ENCODE results near the gene TSKU. TPM values are rescaled to one million over a fixed set of nuclear protein-coding genes. Genes with fewer than 3 reads are reported as not detected.

Gene TSKU
- total RNA-seq, 2 donors from 2014 or later, result not detected

GRCh38 chr11:76769645-76770586, 13.2 kb upstream of the TSKU start:
- H3K4me1 Mint-ChIP-seq, result peaks cover 32% of the 10 kb centered on the region
- no peak overlapping the region for H3K4me3 Mint-ChIP-seq

DNA sequence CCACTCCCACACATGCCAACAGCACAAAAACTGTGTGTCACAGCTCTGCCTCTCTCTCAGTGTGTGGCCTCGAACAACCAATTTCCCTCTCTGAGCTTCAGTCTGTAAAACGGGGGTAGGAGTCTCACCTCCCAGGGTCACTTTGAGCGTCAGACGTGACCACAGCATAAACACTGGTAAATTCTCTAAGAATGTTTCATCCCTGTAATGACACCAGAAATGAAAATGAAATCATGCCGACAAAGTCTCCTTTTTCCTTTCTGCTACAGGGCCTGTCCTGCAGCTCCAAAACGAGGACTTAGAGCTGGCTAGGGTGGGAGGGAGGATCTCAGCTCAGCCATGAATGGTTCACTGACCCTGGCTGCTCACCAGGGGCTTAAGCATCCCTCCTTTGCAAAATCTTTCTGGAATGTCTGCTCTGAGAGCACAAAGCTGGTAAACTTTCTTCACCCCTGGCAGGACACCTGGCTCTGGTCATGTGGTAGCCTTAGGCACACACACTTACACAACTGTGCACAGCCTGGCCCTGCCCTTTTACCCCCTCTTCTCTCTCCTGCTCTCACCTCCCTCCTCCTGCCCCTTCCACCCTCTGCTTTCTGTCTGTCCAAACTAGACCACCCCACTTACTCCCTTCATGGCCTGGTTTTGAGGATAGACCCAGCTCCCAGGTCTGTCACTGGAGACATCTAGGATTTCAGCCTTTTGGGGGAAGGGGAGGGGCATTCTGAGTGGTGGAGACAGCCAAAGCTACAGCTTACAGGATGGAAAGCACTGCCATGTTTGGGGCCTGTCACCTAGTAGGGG, 12.3 kb upstream of the TSKU start:
- DNase-seq (no peak), ATAC-seq (no peak)
- Mint-ChIP-seq H3K27me3 (no peaks in the 10 kb centered on the region), H3K4me1 (peaks cover 30% of the 10 kb centered on the region), H3K4me3 (no peak overlapping the region), H3K27ac (peak overlapping the region; percentile 59), H3K36me3 (ENCODE audit: low read depth) (peaks cover 2% of the 10 kb centered on the region)
- H3K9me3 ChIP-seq (ENCODE audit: control insufficient read depth, low read length, poor library complexity, severe bottlenecking), result no peaks in the 10 kb centered on the region

More at GRCh38 chr11:76769645-76770586, 13.2 kb upstream of the TSKU start:
- H3K27ac Mint-ChIP-seq, result peak overlapping the region; percentile 59
- ATAC-seq (no peak), DNase-seq (no peak)
- H3K9me3 ChIP-seq (ENCODE audit: control insufficient read depth, low read length, poor library complexity, severe bottlenecking), result no peaks in the 10 kb centered on the region
- peaks cover 2% of the 10 kb centered on the region for H3K36me3 Mint-ChIP-seq (ENCODE audit: low read depth)
- no peaks in the 10 kb centered on the region for H3K27me3 Mint-ChIP-seq

- peaks cover 30% of the 10 kb centered on the region for H3K4me1 Mint-ChIP-seq
- no peak overlapping the region for H3K4me3 Mint-ChIP-seq
- H3K27me3 Mint-ChIP-seq, result no peaks in the 10 kb centered on the region
Measured at GRCh38 chr11:76771446-76772099, 11.6 kb upstream of the TSKU start.

DNA sequence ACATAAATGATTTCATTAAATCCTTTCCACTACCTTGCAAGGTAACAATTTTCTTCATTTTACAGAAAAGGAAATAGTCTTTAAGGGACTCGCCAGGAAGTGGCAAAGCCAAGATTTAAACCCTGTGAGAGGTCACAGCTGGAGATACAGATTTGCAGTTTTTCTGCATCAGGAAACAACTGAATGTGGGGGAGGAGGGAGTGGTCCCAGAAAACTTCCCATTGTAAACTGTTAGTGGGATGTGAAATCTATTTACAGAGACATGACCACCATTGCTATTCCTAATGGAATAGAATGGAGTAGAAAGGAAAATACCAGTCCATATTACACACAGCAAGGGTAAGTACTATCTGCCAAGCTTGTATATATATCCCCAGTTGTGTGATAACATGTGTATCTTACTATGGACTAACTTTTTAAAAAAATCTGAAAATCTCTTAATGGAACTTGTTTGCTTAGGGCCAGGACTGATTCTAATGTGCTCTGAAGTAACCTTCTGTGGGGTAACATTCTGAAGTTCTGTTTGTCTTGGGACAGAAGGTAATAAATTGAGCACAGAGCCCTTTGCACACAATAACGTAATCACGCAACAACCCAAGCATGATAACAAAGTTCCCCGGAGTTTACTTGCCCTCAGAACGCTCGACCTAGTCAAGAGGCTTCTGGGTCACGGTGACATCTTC, 10.9 kb upstream of the TSKU start:
- no peak for ATAC-seq
- H3K27ac Mint-ChIP-seq, result no peak overlapping the region

More at GRCh38 chr11:76771446-76772099, 11.6 kb upstream of the TSKU start:
- H3K27ac Mint-ChIP-seq, result peak overlapping the region; percentile 59
- peaks cover 5% of the 10 kb centered on the region for H3K9me3 ChIP-seq (ENCODE audit: control insufficient read depth, low read length, poor library complexity, severe bottlenecking)
- ATAC-seq (no peak), DNase-seq (no peak)
- peaks cover 2% of the 10 kb centered on the region for H3K36me3 Mint-ChIP-seq (ENCODE audit: low read depth)

DNA sequence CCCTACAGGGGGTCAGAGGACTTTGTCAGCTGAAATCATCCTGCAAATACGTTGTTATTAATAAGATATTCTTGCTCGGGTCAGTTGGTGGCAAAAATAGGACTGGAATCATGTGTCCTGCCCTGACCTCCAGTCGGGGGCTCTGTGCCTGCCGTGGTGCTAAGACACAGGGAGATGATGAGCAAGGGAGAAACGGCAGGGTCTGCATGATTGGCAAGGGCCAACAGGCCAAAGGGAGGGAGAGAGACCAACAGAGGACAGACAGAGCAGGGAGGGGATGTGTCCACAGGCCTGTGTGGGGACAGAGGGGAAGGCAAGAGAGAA, 10.4 kb upstream of the TSKU start:
- no peaks in the 10 kb centered on the region for H3K27me3 Mint-ChIP-seq
- DNase-seq (no peak), ATAC-seq (no peak)
- peaks cover 2% of the 10 kb centered on the region for H3K36me3 Mint-ChIP-seq (ENCODE audit: low read depth)
- no peak overlapping the region for H3K27ac Mint-ChIP-seq
- no peak overlapping the region for H3K4me3 Mint-ChIP-seq
- H3K4me1 Mint-ChIP-seq, result peaks cover 22% of the 10 kb centered on the region
- peaks cover 5% of the 10 kb centered on the region for H3K9me3 ChIP-seq (ENCODE audit: control insufficient read depth, low read length, poor library complexity, severe bottlenecking)

More for the DNA sequence above, 10.9 kb upstream of the TSKU start:
- H3K4me3 Mint-ChIP-seq, result no peak overlapping the region
- peaks cover 24% of the 10 kb centered on the region for H3K4me1 Mint-ChIP-seq
- peaks cover 5% of the 10 kb centered on the region for H3K9me3 ChIP-seq (ENCODE audit: control insufficient read depth, low read length, poor library complexity, severe bottlenecking)
- peaks cover 2% of the 10 kb centered on the region for H3K36me3 Mint-ChIP-seq (ENCODE audit: low read depth)
- H3K27me3 Mint-ChIP-seq, result no peaks in the 10 kb centered on the region
- DNase-seq, result no peak

- no peak overlapping the region for H3K4me3 Mint-ChIP-seq
- peaks cover 2% of the 10 kb centered on the region for H3K36me3 Mint-ChIP-seq (ENCODE audit: low read depth)
- H3K27me3 Mint-ChIP-seq, result peaks cover 9% of the 10 kb centered on the region
- ATAC-seq (no peak), DNase-seq (no peak)
- peaks cover 11% of the 10 kb centered on the region for H3K4me1 Mint-ChIP-seq
- H3K27ac Mint-ChIP-seq, result no peak overlapping the region
- peaks cover 8% of the 10 kb centered on the region for H3K9me3 ChIP-seq (ENCODE audit: control insufficient read depth, low read length, poor library complexity, severe bottlenecking)
Measured at GRCh38 chr11:76773921-76774361, 9.2 kb upstream of the TSKU start.

DNA sequence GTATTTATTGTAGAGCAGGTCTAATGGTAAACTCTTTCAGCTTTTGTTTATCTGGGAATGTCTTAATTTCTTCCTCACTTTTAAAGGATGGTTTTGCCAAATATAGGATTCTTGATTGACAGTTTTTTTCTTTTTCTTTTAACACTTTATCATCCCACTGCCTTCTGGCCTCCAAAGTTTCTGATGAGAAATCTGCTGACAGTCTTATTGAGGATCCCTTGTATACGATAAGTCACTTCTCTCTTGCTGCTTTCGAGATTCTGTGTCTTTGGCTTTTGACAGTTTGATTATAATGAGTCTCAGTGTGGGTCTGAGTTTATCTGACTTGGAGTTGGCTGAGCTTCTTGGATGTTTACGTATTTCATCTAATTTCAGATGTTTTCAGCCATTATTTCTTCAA, 6.7 kb upstream of the TSKU start:
- H3K9me3 ChIP-seq (ENCODE audit: control insufficient read depth, low read length, poor library complexity, severe bottlenecking), result peaks cover 8% of the 10 kb centered on the region
- H3K4me1 Mint-ChIP-seq, result peaks cover 5% of the 10 kb centered on the region
- ATAC-seq (no peak), DNase-seq (no peak)
- no peak overlapping the region for H3K27ac Mint-ChIP-seq
- H3K27me3 Mint-ChIP-seq, result peaks cover 22% of the 10 kb centered on the region
- peaks cover 2% of the 10 kb centered on the region for H3K36me3 Mint-ChIP-seq (ENCODE audit: low read depth)
- H3K4me3 Mint-ChIP-seq, result no peak overlapping the region

- H3K4me3 Mint-ChIP-seq, result no peak overlapping the region
- ATAC-seq (no peak), DNase-seq (no peak)
- H3K27ac Mint-ChIP-seq, result no peak overlapping the region
- H3K36me3 Mint-ChIP-seq (ENCODE audit: low read depth), result peaks cover 2% of the 10 kb centered on the region
- no peaks in the 10 kb centered on the region for H3K4me1 Mint-ChIP-seq
- peaks cover 23% of the 10 kb centered on the region for H3K27me3 Mint-ChIP-seq
- H3K9me3 ChIP-seq (ENCODE audit: control insufficient read depth, low read length, poor library complexity, severe bottlenecking), result peaks cover 8% of the 10 kb centered on the region
Measured at GRCh38 chr11:76777305-76777704, 5.9 kb upstream of the TSKU start.

DNA sequence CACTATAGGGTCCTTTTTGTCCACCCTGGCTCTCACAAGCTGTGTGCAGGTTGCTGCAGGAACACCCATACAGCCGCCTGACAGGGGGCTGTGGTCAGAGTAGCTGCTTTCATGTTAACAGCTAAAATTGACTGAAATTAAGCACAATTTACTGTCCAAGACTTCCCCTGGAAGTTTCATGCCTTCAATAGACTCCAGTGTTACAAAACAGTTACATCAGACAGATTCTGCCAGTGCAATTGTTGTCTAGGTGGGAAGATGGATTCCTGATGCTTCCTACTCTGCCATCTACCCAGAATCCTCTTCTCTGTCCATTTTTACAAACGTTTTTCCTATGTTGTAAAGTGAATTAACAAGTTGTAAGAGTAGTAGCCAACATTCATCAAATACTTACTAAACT, 5.3 kb upstream of the TSKU start:
- H3K27ac Mint-ChIP-seq, result no peak overlapping the region
- H3K4me1 Mint-ChIP-seq, result peaks cover 5% of the 10 kb centered on the region
- H3K27me3 Mint-ChIP-seq, result peaks cover 29% of the 10 kb centered on the region
- no peak overlapping the region for H3K4me3 Mint-ChIP-seq
- H3K9me3 ChIP-seq (ENCODE audit: control insufficient read depth, low read length, poor library complexity, severe bottlenecking), result peaks cover 8% of the 10 kb centered on the region
- no peak for ATAC-seq
- H3K36me3 Mint-ChIP-seq (ENCODE audit: low read depth), result peaks cover 6% of the 10 kb centered on the region
- DNase-seq, result no peak

DNA sequence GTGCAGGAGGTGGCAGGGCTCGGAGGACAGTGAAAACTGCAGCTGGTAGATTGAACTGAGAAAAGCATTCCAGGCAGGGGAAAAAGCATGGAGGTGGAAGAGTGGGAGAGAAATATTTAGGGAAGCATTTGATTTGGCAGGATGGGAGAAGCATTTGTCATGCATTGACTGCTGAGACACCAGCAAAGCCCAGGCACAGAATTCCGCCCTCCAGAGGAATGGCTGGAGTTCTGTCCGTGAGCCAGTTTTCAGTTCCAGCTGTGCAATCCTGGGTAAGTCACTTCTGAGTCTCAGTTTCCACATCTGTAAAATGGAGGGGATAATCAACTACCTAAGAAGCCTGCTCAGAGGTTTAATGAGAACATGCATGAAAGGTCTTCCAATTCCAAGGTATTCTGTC, 4.3 kb upstream of the TSKU start:
- DNase-seq, result no peak
- H3K9me3 ChIP-seq (ENCODE audit: control insufficient read depth, low read length, poor library complexity, severe bottlenecking), result peaks cover 8% of the 10 kb centered on the region
- Mint-ChIP-seq H3K36me3 (ENCODE audit: low read depth) (peaks cover 6% of the 10 kb centered on the region), H3K27ac (no peak overlapping the region), H3K27me3 (peaks cover 29% of the 10 kb centered on the region), H3K4me1 (peaks cover 5% of the 10 kb centered on the region), H3K4me3 (no peak overlapping the region)
- ATAC-seq, result no peak

DNA sequence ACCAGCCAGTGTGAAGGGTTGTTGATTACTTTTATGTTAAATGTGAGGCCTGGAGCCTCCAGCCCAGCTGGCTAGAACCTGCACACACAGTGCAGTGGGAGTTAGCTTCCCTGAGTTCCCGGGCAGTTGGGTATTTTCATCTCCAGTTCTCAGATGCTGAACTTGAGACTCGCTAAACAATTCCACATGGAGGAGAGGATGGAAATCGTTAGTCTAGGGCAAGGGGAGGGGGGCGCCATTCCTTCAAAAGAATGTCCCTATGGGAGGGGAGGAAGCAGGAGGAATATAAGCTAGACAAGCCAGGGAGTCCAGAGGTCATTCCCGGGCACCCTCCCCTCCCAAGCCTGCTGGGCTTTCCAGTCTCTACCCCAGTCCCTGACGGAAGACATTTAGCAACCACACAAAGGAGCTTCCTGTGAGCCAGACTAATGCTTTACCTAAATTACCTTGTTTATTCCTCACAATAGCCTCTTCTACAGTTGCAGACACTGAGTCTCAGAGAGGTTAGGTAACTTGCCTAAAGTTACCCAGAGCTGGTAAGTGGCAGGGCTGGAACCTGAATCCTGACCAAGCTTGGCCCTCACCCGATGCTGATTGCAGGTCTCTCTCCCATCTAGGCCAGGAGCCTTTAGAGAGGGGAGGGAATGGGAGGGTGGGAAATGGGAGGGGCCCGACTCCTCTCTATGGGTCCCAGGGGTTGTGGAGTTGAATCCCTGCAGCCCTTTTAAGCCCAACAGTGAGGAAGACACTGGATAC, 1.9 kb upstream of the TSKU start:
- Mint-ChIP-seq H3K4me3 (no peak overlapping the region), H3K4me1 (peaks cover 5% of the 10 kb centered on the region), H3K36me3 (ENCODE audit: low read depth) (peaks cover 4% of the 10 kb centered on the region), H3K27me3 (peaks cover 47% of the 10 kb centered on the region), H3K27ac (no peak overlapping the region)
- no peak for ATAC-seq
- H3K9me3 ChIP-seq (ENCODE audit: control insufficient read depth, low read length, poor library complexity, severe bottlenecking), result peaks cover 7% of the 10 kb centered on the region
- no peak for DNase-seq

All from T-helper 17 cell (primary cell).